NCI-H2081 treated with DMSO at 0.1 percent for 48 hours (cell line): ENCODE measurements around the gene TYRO3.

ENCODE experiments used
- DNase-seq: peaks from one replicate; lab custom pipeline; 2025; lab: John Stamatoyannopoulos, UW

The TYRO3 gene

GRCh38 chr15:41603941-41604911, 45.2 kb downstream of the TYRO3 start:
- DNase-seq = no peak

- no peak for DNase-seq
Measured at GRCh38 chr15:41605566-41605965, 46.6 kb downstream of the TYRO3 start.

- no peak for DNase-seq
Measured at GRCh38 chr15:41606997-41607396, 48.0 kb downstream of the TYRO3 start.

- DNase-seq = no peak
Measured at GRCh38 chr15:41609123-41609522, 50.1 kb downstream of the TYRO3 start.

GRCh38 chr15:41610048-41610447, 51.0 kb downstream of the TYRO3 start:
- DNase-seq = no peak

- no peak for DNase-seq
Measured at GRCh38 chr15:41620536-41621199, 61.7 kb downstream of the TYRO3 start.

GRCh38 chr15:41621200-41622193, 62.5 kb downstream of the TYRO3 start:
- DNase-seq = peak; percentile 76

- DNase-seq = no peak
Measured at GRCh38 chr15:41622901-41623300, 63.9 kb downstream of the TYRO3 start.

GRCh38 chr15:41627203-41627602, 68.2 kb downstream of the TYRO3 start:
- no peak for DNase-seq

GRCh38 chr15:41629463-41629862, 70.5 kb downstream of the TYRO3 start:
- no peak for DNase-seq

- no peak for DNase-seq
Measured at GRCh38 chr15:41629883-41630282, 70.9 kb downstream of the TYRO3 start.

GRCh38 chr15:41630616-41631217, 71.7 kb downstream of the TYRO3 start:
- DNase-seq = no peak

- no peak for DNase-seq
Measured at GRCh38 chr15:41631880-41632470, 73.0 kb downstream of the TYRO3 start.
